ENCODE measurements around the gene RNGTT.

DNA sequence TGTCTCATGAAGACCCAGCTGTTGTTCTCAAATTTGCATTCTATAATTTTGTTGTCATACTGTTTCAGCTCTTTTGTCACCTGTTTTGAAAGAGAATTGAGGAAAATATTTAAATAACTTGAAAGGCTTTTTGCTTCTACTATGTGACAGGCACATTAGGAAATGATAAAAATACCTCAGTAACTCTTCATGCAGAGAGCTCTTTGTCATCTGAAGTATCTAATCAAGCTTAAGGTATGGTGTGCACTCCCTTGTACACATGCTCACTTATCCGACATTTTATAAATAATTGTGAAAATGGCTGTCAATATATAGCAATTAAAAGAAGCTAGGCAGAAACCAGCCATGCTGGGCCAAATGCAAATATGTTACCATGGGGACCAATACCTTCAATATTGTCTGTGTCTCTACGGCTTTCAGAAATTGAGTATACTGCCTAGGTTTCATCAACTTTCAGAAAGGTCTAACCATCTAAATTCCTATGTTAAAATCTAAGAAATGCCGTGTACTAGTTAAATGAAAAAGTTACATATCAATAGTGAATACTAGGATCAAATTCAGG, 349.0 kb downstream of the RNGTT start:
- TF ChIP-seq, protein P1, sequence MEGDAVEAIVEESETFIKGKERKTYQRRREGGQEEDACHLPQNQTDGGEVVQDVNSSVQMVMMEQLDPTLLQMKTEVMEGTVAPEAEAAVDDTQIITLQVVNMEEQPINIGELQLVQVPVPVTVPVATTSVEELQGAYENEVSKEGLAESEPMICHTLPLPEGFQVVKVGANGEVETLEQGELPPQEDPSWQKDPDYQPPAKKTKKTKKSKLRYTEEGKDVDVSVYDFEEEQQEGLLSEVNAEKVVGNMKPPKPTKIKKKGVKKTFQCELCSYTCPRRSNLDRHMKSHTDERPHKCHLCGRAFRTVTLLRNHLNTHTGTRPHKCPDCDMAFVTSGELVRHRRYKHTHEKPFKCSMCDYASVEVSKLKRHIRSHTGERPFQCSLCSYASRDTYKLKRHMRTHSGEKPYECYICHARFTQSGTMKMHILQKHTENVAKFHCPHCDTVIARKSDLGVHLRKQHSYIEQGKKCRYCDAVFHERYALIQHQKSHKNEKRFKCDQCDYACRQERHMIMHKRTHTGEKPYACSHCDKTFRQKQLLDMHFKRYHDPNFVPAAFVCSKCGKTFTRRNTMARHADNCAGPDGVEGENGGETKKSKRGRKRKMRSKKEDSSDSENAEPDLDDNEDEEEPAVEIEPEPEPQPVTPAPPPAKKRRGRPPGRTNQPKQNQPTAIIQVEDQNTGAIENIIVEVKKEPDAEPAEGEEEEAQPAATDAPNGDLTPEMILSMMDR (optimal IDR thresholded peaks at IDR 0.05 in 1 of 3, IDR thresholded peaks at IDR 0.05 in 1 of 3, conservative IDR thresholded peaks at IDR 0.05 in 1 of 3; ENCODE audit: extremely low read depth in 1 of 3, insufficient read depth in 2 of 3, low read length in 3 of 3): no peak
- TF ChIP-seq EZH2 (IDR thresholded peaks at IDR 0.05; ENCODE audit: low read length): no peak
